Loucy (cell line): ENCODE results near the gene DOLK.

Experiments used
- H2AFZ ChIP-seq: fragments of 200-600 bp; sonication (generic); 2 replicates; pipeline ENCODE4 v1.6.0; 2016; ENCODE audit warnings: antibody characterized with exemption, mild to moderate bottlenecking, low read length, moderate library complexity
- H3F3A ChIP-seq: fragments of 200-600 bp; 2 replicates; pipeline ENCODE4 v1.6.0; 2016; ENCODE audit warnings: antibody characterized with exemption, low read depth, mild to moderate bottlenecking
- H3K27me3 ChIP-seq: fragments of 200-600 bp; sonication (generic); 2 replicates; pipeline ENCODE4 v1.6.1; 2014; ENCODE audit warnings: low read length, mild to moderate bottlenecking; ENCODE audit not compliant: insufficient read depth, poor library complexity, severe bottlenecking
- H3K36me3 ChIP-seq: fragments of 200-600 bp; sonication (generic); 2 replicates; pipeline ENCODE4 v1.6.1; 2016; ENCODE audit warnings: low read length; ENCODE audit not compliant: insufficient read depth
- H3K4me1 ChIP-seq: fragments of 200-600 bp; sonication (generic); 2 replicates; pipeline ENCODE4 v1.5.1; 2014; ENCODE audit warnings: low read length, mild to moderate bottlenecking; ENCODE audit not compliant: insufficient read depth, poor library complexity, severe bottlenecking
- H3K4me2 ChIP-seq: fragments of 200-600 bp; sonication (generic); 2 replicates; pipeline ENCODE4 v1.6.0; 2014; ENCODE audit warnings: antibody characterized with exemption, low read length, low read depth, mild to moderate bottlenecking; ENCODE audit not compliant: poor library complexity, severe bottlenecking
- H3K4me3 ChIP-seq: fragments of 200-600 bp; sonication (generic); 2 replicates; pipeline ENCODE4 v1.5.1; 2014; ENCODE audit warnings: low read length, mild to moderate bottlenecking, mixed read lengths; ENCODE audit not compliant: poor library complexity, severe bottlenecking
- H3K79me2 ChIP-seq: fragments of 200-600 bp; sonication (generic); 2 replicates; pipeline ENCODE4 v1.6.1; 2014; ENCODE audit warnings: low read length; ENCODE audit not compliant: insufficient read depth
- H3K9ac ChIP-seq: fragments of 200-600 bp; sonication (generic); 2 replicates; pipeline ENCODE4 v1.6.0; 2014; ENCODE audit warnings: mild to moderate bottlenecking, low read depth, low read length, moderate library complexity; ENCODE audit not compliant: poor library complexity, severe bottlenecking
- H3K9me2 ChIP-seq: fragments of 200-600 bp; sonication (generic); replicated peaks from 2 replicates; pipeline ENCODE4 v1.6.1; 2016; ENCODE audit warnings: low read depth, low read length, mixed read lengths
- H3K9me3 ChIP-seq: fragments of 200-600 bp; sonication (generic); 2 replicates; pipeline ENCODE4 v1.6.1; 2014; ENCODE audit warnings: mild to moderate bottlenecking, antibody characterized with exemption, low read length, low read depth; ENCODE audit not compliant: insufficient read depth
- H4K20me1 ChIP-seq: fragments of 200-600 bp; sonication (generic); 2 replicates; pipeline ENCODE4 v1.6.0; 2014; ENCODE audit warnings: antibody characterized with exemption, low read length, mild to moderate bottlenecking; ENCODE audit not compliant: insufficient read depth, poor library complexity, severe bottlenecking
- EZH2phosphoT487 ChIP-seq: fragments of 200-600 bp; IDR thresholded peaks from 2 replicates; pipeline ENCODE4 v1.6.1; 2018; ENCODE audit warnings: antibody characterized with exemption, mild to moderate bottlenecking, moderate library complexity, borderline replicate concordance
- TF ChIP-seq, protein P1 (sequence below): fragments of 200-600 bp; sonication (generic); conservative IDR thresholded peaks from 2 replicates; pipeline ENCODE4 v1.5.1; 2014; ENCODE audit warnings: mild to moderate bottlenecking, antibody characterized with exemption, low read length

DOLK gene

DNA sequence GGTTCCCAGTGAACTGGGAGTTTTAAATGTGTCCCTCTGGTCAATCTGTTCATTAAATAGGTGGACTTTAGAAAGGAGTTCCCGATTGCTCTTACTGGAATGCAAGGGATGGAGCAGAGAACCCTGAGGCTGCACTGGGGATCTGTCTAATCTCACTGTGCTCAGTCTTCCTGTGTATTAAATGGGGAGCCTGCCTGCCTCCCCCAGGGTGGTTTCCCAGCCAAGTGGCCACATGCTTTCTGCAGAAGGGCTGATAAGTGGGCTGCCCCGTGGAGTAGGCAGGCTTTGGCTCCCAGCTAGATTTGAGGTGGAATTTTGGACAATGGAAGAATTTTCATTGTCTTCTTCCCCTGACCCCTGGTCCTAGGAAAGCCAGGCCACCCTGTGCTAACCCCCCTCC is 40.7 kb downstream of the DOLK start:
- Histone ChIP-seq H3K9me2 (no peaks in the 10 kb centered on the region), H3K79me2 (peaks cover 8% of the 10 kb centered on the region; the same call in 1 of the 2 replicates), H3K36me3 (peaks cover 21% of the 10 kb centered on the region; the same call in 1 of the 2 replicates), H3K4me2 (no peak overlapping the region), H3K4me1 (peaks cover 13% of the 10 kb centered on the region), H3K4me3 (no peak overlapping the region), H2AFZ (no peak overlapping the region), H4K20me1 (no peaks in the 10 kb centered on the region), H3F3A (no peaks in the 10 kb centered on the region), H3K27me3 (no peaks in the 10 kb centered on the region), H3K9me3 (no peaks in the 10 kb centered on the region), H3K9ac (no peak overlapping the region)
- no peak for TF ChIP-seq EZH2phosphoT487
- TF ChIP-seq, protein P1, sequence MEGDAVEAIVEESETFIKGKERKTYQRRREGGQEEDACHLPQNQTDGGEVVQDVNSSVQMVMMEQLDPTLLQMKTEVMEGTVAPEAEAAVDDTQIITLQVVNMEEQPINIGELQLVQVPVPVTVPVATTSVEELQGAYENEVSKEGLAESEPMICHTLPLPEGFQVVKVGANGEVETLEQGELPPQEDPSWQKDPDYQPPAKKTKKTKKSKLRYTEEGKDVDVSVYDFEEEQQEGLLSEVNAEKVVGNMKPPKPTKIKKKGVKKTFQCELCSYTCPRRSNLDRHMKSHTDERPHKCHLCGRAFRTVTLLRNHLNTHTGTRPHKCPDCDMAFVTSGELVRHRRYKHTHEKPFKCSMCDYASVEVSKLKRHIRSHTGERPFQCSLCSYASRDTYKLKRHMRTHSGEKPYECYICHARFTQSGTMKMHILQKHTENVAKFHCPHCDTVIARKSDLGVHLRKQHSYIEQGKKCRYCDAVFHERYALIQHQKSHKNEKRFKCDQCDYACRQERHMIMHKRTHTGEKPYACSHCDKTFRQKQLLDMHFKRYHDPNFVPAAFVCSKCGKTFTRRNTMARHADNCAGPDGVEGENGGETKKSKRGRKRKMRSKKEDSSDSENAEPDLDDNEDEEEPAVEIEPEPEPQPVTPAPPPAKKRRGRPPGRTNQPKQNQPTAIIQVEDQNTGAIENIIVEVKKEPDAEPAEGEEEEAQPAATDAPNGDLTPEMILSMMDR, result no peak

DNA sequence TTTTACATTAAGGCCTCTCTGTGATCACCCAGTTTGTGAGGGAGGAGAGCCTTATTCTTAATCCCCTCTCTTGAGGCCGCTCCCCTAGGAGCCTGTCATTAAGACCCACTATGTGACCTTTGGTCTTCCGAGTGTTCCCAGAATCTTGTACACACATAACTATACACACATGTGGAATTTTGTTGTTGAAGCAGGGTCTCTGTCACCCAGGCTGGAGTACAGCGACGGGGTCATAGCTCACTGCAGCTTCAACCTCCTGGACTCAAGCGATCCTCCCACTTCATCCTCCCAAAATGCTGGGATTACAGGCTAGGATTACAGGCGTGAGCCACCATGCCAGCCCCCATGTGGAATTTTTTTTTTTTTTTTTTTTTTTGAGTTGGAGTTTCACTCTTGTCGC is 41.4 kb downstream of the DOLK start:
- no peaks in the 10 kb centered on the region for H3K27me3 ChIP-seq
- H3K4me2 ChIP-seq, result no peak overlapping the region
- no peaks in the 10 kb centered on the region for H3K9me3 ChIP-seq
- H4K20me1 ChIP-seq, result no peaks in the 10 kb centered on the region
- no peaks in the 10 kb centered on the region for H3F3A ChIP-seq
- H3K4me1 ChIP-seq, result peaks cover 16% of the 10 kb centered on the region
- H3K79me2 ChIP-seq, result peaks cover 9% of the 10 kb centered on the region; the same call in 1 of the 2 replicates
- peaks cover 21% of the 10 kb centered on the region; the same call in 1 of the 2 replicates for H3K36me3 ChIP-seq
- H3K9ac ChIP-seq, result no peak overlapping the region
- no peak for TF ChIP-seq EZH2phosphoT487
- TF ChIP-seq, protein P1, result no peak
- no peak overlapping the region for H3K4me3 ChIP-seq
- H2AFZ ChIP-seq, result no peak overlapping the region
- H3K9me2 ChIP-seq, result no peaks in the 10 kb centered on the region

DNA sequence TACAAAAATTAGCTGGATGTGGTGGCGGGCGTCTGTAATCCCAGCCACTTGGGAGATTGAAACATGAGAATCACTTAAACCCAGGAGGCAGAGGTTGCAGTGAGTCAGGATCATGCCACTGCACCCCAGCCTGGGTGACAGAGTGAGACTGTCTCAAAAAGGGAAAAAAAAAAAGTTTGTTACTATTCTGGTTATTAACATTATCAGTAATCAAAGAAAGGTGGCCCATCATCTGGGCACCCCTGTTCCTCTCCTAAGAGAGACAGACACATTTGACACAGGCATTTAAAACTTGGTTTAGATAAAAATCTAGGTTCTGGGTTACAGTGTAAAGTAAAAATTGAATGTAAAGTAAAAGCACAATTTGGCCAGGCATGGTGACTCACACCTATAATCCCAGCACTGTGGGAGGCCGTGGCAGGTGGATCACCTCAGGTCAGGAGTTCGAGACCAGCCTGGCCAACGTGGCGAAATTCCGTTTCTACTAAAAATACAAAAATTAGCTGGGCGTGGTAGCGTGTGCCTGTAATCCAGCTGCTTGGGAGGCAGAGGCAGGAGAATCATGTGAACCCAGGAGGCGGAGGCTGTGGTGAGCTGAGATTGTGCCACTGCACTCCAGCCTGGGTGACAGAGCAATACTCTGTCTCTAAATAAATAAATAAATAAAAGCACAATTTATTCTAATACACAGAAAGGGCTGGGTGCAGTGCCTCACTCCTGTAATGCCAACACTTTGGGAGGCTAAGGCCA is 43.4 kb downstream of the DOLK start:
- Histone ChIP-seq H3K79me2 (peaks cover 9% of the 10 kb centered on the region; the same call in 1 of the 2 replicates), H3K9ac (no peak overlapping the region)

More for the DNA sequence above, 43.4 kb downstream of the DOLK start:
- Histone ChIP-seq H4K20me1 (no peaks in the 10 kb centered on the region), H3K9me2 (no peaks in the 10 kb centered on the region), H3F3A (no peaks in the 10 kb centered on the region), H3K4me2 (no peak overlapping the region), H3K27me3 (no peaks in the 10 kb centered on the region), H3K36me3 (peaks cover 16% of the 10 kb centered on the region; the same call in 1 of the 2 replicates), H3K4me1 (peaks cover 29% of the 10 kb centered on the region), H3K9me3 (no peaks in the 10 kb centered on the region), H3K4me3 (no peak overlapping the region), H2AFZ (no peak overlapping the region)
- TF ChIP-seq, protein P1, result no peak
- TF ChIP-seq EZH2phosphoT487, result no peak
